KBM-7 (cell line): Measurements from ENCODE around the gene LBX1.
"Not testable (repeated sequence)": the region's sequence is repeated elsewhere in the genome, so short reads cannot be mapped to it uniquely, and the experiment has no call there.

ENCODE experiments used
- DNase-seq: peaks from one replicate; pipeline ENCODE4 v3.0.0-alpha.2; 2015
- in situ Hi-C: fragments of 300-500 bp; cut with MboI; formaldehyde crosslinking; loops from 2 replicates; pipeline ENCODE4 v1.14.3; 2020; ENCODE audit warnings: low sequenced_read_pairs, low pct_unique_long_range_greater_than_20kb, mixed read lengths

LBX1 gene

DNA sequence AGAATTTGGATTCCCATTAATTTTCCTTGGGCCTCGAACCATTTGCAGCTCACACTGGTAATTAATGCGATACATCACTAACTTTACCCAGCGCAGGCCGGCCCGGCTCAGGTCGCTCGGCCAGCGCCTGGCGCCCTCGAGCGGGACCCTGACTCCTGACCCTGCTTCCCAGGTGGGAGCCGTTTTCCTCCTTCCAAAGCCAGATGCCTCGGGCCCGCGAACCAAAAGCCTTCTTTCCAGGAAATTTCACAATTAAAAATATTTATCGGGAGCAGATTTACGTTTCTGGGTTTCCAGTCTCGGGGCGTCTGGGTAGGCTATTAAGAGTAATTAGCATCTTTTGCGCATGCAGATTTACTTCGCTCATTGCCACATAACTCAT, 12.2 kb downstream of the LBX1 start:
- in situ Hi-C loops = loop anchor here (25.0 kb wide), 1 partner anchor 545 kb away; no protein-coding TSS in a partner anchor
- no peak for DNase-seq

DNA sequence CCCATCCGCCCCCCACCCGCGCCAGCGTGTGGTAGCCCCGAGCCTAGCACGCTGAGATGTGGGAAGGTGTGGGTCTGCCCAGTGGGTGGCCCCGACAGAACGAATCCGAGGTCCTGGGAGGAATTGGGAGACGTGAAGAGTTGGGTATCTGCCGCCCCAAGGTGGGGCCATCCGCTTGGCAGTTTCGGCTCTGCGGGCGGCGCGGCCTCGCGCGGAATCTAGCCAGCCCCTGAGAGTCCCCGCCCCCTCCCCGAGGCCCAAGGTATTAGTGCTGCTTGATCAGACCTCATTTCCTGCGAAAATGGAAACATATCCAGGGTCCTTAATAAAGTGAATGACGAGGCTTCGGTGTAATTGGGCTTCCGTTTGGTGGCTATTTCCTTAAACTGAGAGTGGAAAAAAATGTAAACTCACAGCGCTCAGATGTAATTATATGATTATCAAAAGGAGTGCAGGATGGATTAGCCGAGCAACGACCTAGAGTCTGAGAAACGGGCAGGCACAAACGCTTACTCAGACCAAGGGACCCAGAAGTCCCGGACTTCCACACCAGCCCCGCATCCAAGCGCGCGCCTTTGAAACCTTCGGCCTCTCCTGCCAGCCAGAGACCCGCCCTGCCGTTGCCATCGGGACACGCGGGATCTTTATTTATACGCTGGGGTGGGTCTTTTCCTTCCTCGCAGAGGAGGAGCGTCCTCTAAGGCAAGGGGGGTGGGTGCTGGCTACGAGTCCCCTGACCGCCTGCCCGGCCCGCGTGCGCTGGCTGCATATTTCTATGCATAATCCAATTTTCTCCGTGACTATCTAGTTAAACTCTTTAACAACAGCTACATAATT, 12.8 kb downstream of the LBX1 start:
- no peak for DNase-seq
- in situ Hi-C loops = loop anchor here (25.0 kb wide), 1 partner anchor 546 kb away; no protein-coding TSS in a partner anchor

DNA sequence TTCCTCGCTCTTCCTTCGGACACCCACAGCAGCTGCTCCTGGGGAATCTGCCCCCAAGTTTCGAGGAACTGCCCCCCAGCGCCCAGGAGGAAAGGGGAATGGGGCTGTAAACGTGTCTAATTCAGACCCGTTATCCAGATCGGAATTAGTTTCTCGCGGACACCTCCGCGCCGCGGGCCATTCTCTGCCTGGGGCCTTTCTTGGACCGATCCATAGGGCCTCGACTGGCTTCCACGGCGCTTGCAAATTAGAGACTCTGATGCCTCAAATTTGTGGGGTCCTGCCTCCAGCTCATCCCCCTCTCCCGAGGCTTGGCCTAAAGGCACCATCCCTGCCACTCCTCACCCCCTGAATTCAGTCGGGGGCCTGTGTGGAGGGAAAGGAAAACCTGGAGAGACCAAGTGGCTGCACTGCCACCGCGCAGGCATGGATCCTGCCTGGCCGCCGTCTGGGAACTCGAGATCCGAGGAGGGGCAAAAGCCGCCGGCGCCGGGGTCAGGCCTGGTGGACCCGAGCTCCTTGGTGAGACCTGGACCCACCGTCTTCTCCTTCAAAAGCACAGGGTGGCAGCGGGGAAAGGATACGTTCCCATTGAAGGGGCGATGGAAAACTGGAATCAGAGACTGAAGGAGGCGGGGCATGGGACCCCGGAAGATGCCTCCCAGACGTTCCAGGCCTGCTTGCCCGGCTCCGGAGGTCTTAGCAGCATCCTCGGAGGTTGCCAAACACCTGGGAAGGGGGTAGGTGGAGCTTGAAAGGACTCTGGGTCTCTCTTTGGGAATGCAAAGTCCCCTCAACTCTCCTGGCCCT, 13.7 kb downstream of the LBX1 start:
- in situ Hi-C loops = loop anchor here (25.0 kb wide), 1 partner anchor 547 kb away; no protein-coding TSS in a partner anchor
- no peak for DNase-seq

DNA sequence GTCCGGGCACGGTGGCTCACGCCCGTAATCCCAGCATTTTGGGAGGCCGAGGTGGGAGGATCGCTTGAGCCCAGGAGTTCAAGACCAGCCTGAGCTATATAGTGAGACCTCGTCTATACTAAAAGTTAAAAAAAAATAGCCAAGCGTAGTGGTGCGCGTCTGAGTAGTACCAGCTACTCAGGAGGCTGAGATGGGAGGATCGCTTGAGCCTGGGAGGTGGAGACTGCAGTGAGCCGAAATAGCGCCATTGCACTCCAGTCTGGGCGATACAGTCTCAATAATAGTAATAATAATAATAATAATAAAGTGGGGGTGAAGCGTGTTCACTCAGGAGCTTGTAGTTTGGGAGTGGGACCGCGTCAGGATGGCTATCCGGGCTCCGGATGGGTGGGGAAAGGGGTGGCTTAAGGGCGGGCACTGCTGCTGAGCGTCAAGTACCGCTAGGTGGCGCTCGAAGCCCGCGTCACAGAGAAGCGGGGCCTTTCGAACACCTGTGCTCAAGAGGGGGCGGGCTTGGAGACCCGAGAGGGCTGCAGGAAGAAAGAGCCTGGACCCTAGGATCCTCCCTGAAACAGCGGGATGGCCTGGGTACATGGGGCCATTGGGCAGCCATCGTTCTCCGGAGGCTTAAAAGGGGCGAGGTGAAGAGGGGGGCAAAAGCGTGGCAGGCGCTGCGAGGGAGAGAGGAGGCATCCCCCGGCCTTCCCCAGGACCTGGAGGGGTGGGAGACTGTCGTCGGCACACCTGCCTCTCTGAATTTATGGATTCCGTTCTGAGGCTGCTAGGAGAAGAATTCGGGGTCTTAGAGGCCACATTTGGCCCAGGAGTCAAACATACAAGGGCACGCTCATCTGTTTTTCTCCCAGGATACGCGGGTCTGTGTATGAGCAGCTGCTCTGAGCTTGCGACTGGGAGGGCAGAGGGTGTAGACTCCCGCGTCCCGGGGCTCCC, 14.5 kb downstream of the LBX1 start:
- DNase-seq = peak; percentile 76
- in situ Hi-C loops = loop anchor here (25.0 kb wide), 1 partner anchor 548 kb away; no protein-coding TSS in a partner anchor

DNA sequence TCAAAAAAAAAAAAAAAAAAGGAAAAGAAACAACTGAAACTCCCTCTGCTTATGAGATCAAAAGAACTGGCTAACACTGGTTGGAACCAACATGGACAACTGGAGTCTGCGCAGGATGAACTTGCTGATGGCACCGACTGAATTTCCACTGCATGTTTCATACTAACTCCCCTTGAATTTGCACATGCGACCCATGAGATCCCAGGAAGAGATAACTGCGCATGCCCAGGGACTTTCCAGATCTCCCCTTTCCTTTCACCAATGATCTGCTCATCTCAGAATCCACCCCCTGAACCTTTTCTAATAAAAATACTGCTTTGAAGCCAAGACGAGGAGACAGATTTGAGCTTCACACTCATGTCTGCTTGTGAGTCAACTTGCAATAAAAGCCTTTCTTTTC, 20.7 kb downstream of the LBX1 start:
- DNase-seq = no peak
- in situ Hi-C loops = loop anchor here (25.0 kb wide), 1 partner anchor 554 kb away; no protein-coding TSS in a partner anchor

DNA sequence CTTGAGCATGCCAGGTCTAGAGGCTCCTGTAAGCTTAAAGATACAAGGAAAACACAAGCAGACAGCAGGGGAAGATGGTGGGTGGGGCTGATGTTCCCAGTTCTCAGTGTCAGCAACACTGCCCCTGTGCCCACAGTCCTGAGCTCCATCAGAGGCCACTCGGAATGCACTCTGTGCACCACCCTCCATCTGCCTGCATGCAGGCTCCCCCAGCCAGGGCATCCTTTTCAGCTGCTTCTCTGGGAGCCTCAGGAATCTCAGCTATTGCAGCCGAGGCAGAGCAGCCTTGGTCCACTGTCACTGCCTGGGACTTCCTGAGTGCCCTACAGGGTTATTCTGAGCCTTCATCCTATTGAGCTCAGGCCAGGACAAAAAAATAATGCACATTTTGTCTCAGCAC, 22.2 kb downstream of the LBX1 start:
- DNase-seq = no peak
- in situ Hi-C loops = loop anchor here (25.0 kb wide), 1 partner anchor 555 kb away; no protein-coding TSS in a partner anchor

DNA sequence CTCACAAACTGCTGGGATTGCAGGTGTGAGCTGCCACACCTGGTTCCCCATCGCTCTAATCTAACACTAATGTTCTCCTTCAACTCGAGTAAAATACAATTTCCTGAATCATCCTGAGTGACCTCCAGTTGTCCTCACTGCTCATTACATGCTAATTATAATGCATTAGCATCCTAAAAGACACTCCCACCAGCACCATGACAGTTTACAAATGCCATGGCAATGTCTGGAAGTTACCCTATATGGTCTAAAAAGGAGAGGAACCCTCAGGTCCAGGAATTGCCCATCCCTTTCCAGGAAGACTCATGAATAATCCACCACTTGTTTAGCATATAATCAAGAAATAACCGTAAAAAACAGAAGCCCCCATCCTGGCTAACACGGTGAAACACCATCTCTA, 26.6 kb downstream of the LBX1 start:
- in situ Hi-C loops = loop anchor here (25.0 kb wide), 1 partner anchor 560 kb away; no protein-coding TSS in a partner anchor

DNA sequence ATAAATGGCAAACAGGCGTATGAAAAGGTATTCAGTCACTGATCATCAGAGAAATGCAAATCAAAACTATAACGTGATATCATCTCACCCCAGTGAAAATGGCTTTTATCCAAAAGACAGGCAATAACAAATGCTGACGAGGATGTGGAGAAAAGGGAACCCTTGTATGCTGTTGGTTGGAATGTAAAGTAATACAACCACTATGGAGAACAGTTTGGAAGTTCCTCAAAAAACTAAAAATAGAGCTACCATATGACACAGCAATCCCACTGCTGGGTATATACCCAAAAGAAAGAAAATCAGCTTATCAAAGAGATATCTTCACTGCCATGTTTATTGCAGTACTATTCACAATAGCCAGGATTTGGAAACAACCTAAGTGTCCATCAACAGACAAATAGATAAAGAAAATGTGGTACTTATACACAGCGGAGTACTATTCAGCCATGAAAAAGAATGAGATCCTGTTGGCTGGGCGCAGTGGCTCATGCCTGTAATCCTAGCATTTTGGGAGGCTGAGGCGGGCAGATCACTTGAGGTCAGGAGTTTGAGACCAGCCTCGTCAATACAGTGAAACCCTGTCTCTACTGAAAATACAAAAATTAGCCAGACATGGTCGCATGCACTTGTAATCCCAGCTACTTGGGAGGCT, 30.8 kb downstream of the LBX1 start:
- in situ Hi-C loops, DNase-seq: not testable (repeated sequence)

More for the DNA sequence above, 26.6 kb downstream of the LBX1 start:
- DNase-seq = not testable (repeated sequence)

DNA sequence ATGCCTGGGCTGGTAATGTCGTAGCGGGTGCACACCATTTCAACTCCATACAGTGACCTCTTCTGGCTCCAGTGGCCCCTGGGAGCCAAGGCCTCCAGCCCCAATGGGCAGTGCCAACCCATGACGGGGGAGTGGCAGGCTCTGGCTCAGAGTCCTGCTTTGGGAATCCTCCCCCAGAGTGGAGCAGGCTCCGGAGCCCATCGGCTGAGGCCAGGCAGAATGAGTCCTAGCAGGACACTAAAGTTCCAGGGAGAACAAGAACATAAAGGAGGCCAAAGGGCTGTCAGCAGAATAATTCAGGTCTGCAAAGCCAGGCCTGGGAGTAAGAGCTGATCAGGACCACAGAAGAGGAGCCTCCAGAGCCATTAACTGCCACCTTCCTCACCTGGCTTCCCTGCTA, 33.3 kb downstream of the LBX1 start:
- in situ Hi-C loops = no loop called here
- no peak for DNase-seq

DNA sequence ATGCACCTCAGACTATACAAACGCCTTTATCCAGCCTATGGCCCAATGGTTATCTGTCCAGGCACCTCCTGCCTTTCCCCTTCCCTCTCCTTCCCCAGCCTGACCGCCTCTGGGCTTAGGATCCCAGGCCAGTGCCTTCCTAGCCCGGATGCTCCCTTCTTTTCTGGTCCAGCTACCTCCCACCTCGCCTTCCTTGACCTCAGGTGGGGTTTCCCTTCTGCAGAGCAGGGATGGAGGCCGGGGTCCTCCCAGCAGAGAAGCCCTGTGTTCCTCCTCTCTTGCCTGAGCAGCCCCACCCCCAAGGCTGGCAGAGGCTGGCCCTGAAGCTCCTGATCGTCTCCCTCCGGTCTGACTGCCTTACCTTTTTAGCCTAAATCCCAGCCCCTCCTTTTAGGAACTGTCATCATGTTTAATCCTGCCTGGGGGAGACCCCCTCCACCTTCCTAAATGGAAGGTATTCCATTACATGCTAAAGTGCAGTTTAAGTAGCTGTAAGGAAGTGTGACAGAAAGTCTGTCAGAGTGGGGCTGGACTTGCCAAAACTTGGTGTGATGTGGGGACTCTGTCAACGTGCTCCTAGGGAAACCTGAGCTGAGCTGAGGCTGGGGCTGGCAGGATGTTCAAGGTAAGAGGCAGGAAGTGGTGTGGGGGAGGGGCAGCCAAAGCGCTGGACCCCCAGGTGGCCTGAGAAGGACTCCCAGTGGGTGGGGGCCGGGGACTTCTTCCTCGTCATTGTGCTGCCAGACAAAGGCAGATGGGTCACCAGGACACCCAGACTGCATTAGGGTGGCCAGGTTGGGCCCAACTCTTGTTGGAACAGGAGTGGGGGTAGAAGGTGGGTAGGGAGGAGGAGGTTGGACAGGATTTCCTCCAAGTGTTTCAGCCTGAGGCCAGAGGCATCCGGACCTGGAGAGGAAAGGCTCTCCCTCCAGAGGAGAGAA, 39.5 kb downstream of the LBX1 start:
- in situ Hi-C loops = no loop called here
- DNase-seq = no peak

DNA sequence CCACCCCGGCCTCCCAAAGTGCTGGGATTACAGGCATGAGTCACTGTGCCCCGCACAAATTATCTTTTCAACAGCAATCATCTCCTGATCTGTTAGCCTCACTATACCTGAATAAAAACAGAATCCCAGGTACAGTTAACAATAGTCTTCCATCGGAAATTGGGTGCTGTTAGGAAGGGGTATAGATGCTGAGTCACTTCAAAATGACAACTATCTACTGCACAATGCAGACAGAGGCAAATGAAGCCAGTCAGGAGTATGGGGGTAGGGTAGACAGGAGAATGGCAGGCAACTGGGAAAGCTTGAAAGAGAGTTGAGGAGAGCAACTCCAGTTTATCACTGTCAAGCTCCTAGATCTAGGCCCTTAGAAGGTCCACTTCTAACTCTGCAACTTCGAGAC, 40.3 kb downstream of the LBX1 start:
- in situ Hi-C loops = no loop called here
- DNase-seq = no peak

DNA sequence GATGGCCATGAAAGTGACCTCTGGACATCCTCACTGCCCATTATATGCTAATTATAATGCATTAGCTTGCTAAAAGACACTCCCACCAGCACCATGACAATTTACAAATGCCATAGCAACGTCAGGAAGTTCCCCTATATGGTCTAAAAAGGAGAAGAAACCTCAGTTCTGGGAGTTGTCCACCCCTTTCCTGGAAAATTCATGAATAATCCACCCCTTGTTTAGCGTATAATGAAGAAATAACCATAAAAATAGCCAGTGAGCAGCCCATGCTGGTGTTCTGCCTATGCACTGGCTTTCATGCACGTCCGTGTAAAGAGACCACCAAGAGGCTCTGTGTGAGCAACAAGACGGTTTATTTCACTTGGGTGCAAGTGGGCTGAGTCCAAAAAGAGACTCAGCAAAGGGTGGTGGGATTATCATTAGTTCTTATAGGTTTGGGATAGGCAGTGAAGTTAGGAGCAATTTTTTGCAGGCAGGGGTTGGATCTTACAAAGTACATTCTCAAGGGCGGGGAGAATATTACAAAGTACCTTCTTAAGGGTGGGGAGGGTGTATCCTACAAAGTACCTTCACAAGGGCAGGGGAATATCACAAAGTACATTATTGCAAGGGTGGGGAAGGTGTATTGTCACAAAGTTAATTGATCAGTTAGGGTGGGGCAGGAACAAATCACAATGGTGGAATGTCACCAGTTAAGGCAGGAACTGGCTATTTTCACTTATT, 45.6 kb downstream of the LBX1 start:
- in situ Hi-C loops = no loop called here

DNA sequence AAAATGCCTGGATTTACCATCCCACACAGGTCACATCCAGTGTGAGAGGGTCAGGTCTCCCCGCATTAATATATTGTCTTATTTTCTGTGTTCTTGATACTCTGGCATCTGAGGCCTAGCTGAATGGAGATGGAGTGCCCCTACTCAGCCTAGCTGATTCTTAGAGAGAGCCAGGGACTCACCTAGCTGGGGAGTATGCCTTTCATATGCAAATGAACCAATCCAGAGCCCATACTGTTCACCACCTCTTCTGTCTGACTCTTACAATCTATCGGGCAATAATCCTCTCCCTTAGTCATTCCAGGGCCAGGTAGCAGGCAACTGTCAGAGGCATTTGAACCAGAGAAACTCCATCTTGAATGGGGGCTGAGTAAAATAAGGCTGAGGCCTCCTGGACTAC, 46.3 kb downstream of the LBX1 start:
- in situ Hi-C loops = no loop called here
- DNase-seq = no peak

More for the DNA sequence above, 45.6 kb downstream of the LBX1 start:
- no peak for DNase-seq
